H9 (cell line): ENCODE results near the gene KIRREL3. TPM values are rescaled to one million over a fixed set of nuclear protein-coding genes. Genes with fewer than 3 reads are reported as not detected.

ENCODE experiments used
- DNase-seq: peaks from one replicate; pipeline ENCODE4 v3.0.0-alpha.2; 2017
- H2AFZ ChIP-seq: one replicate; pipeline ENCODE4 v1.6.1; 2013; ENCODE audit warnings: mild to moderate bottlenecking, low read length, control low read depth, moderate library complexity
- H2AK5ac ChIP-seq: 2 replicates; pipeline ENCODE4 v1.6.1; 2013; ENCODE audit warnings: low read length, control low read depth, mixed read lengths; ENCODE audit not compliant: insufficient read length
- H2BK120ac ChIP-seq: one replicate; pipeline ENCODE4 v1.6.1; 2013; ENCODE audit warnings: low read depth, mild to moderate bottlenecking, low read length, control low read depth, inconsistent platforms; ENCODE audit not compliant: poor library complexity, severe bottlenecking
- H2BK12ac ChIP-seq: 2 replicates; pipeline ENCODE4 v1.6.1; 2013; ENCODE audit warnings: low read length, control low read depth, mixed read lengths, low read depth; ENCODE audit not compliant: insufficient read length
- H2BK15ac ChIP-seq: 2 replicates; pipeline ENCODE4 v1.6.1; 2013; ENCODE audit warnings: low read depth, low read length, control low read depth
- H2BK20ac ChIP-seq: one replicate; pipeline ENCODE4 v1.6.1; 2013; ENCODE audit warnings: low read depth, mild to moderate bottlenecking, low read length, control low read depth, inconsistent platforms; ENCODE audit not compliant: poor library complexity, severe bottlenecking
- H2BK5ac ChIP-seq: 2 replicates; pipeline ENCODE4 v1.6.1; 2013; ENCODE audit warnings: low read length, control low read depth, mixed read lengths; ENCODE audit not compliant: insufficient read length
- H3K14ac ChIP-seq: 2 replicates; pipeline ENCODE4 v1.6.1; 2013; ENCODE audit warnings: low read length, control low read depth; ENCODE audit not compliant: insufficient read depth
- H3K18ac ChIP-seq: 2 replicates; pipeline ENCODE4 v1.6.1; 2013; ENCODE audit warnings: low read depth, mild to moderate bottlenecking, mixed read lengths, low read length, control low read depth; ENCODE audit not compliant: insufficient read length
- H3K23ac ChIP-seq: 2 replicates; pipeline ENCODE4 v1.6.1; 2013; ENCODE audit warnings: low read length, control low read depth, mixed read lengths, low read depth; ENCODE audit not compliant: insufficient read length
- H3K23me2 ChIP-seq: 2 replicates; pipeline ENCODE4 v1.6.1; 2013; ENCODE audit warnings: low read depth, mild to moderate bottlenecking, mixed read lengths, low read length, control low read depth; ENCODE audit not compliant: insufficient read length, poor library complexity, severe bottlenecking
- H3K27ac ChIP-seq: 2 replicates; pipeline ENCODE4 v1.5.1; 2013; ENCODE audit warnings: low read length, control low read depth, mixed read lengths, low read depth; ENCODE audit not compliant: insufficient read length
- H3K27me3 ChIP-seq: 2 replicates; pipeline ENCODE4 v1.6.1; 2013; ENCODE audit warnings: low read length, control low read depth, inconsistent platforms; ENCODE audit not compliant: insufficient read depth
- H3K4ac ChIP-seq: 2 replicates; pipeline ENCODE4 v1.6.1; 2013; ENCODE audit warnings: low read depth, mild to moderate bottlenecking, control low read depth, inconsistent platforms, low read length, moderate library complexity
- H3K4me1 ChIP-seq: 2 replicates; pipeline ENCODE4 v1.6.1; 2013; ENCODE audit warnings: low read length, control low read depth, inconsistent platforms; ENCODE audit not compliant: insufficient read depth
- H3K4me2 ChIP-seq: 2 replicates; pipeline ENCODE4 v1.6.1; 2013; ENCODE audit warnings: low read length, control low read depth, mixed read lengths; ENCODE audit not compliant: insufficient read length, insufficient read depth
- H3K56ac ChIP-seq: 2 replicates; pipeline ENCODE4 v1.6.1; 2013; ENCODE audit warnings: low read depth, mild to moderate bottlenecking, mixed read lengths, low read length, control low read depth; ENCODE audit not compliant: insufficient read length
- H3K79me1 ChIP-seq: 2 replicates; pipeline ENCODE4 v1.6.1; 2013; ENCODE audit warnings: low read depth, mild to moderate bottlenecking, moderate library complexity, low read length, control low read depth, inconsistent platforms; ENCODE audit not compliant: insufficient read depth, poor library complexity, severe bottlenecking
- H3K79me2 ChIP-seq: 2 replicates; pipeline ENCODE4 v1.6.1; 2013; ENCODE audit warnings: low read length, control low read depth, inconsistent platforms; ENCODE audit not compliant: insufficient read depth
- H3K9ac ChIP-seq: 2 replicates; pipeline ENCODE4 v1.6.1; 2013; ENCODE audit warnings: low read length, control low read depth, mixed read lengths; ENCODE audit not compliant: insufficient read length; ENCODE audit errors: extremely low read depth
- H3K9me3 ChIP-seq: one replicate; pipeline ENCODE4 v1.6.1; 2013; ENCODE audit warnings: low read depth, low read length, inconsistent platforms; ENCODE audit not compliant: control insufficient read depth
- H3T11ph ChIP-seq: one replicate; pipeline ENCODE4 v1.6.1; 2013; ENCODE audit warnings: mild to moderate bottlenecking, low read length, control low read depth, inconsistent platforms
- H4K20me1 ChIP-seq: one replicate; pipeline ENCODE4 v1.6.1; 2013; ENCODE audit not compliant: control insufficient read depth, insufficient read length, insufficient read depth
- H4K5ac ChIP-seq: 2 replicates; pipeline ENCODE4 v1.6.1; 2013; ENCODE audit warnings: low read depth, mild to moderate bottlenecking, mixed read lengths, low read length, control low read depth; ENCODE audit not compliant: insufficient read length
- H4K8ac ChIP-seq: replicated peaks from 2 replicates; pipeline ENCODE4 v1.6.1; 2013; ENCODE audit warnings: low read length, control low read depth, mixed read lengths, low read depth; ENCODE audit not compliant: insufficient read length
- H4K91ac ChIP-seq: 2 replicates; pipeline ENCODE4 v1.6.1; 2013; ENCODE audit warnings: low read depth, mild to moderate bottlenecking, moderate library complexity, mixed read lengths, low read length, control low read depth; ENCODE audit not compliant: insufficient read length
- H3K27ac Mint-ChIP-seq, 3 experiments: 2 replicates in 2 of 3; 3 replicates in 1 of 3; pipeline ENCODE4 v1.8.0; 2020 to 2021; ENCODE audit warnings: mixed read lengths in 3 of 3, mild to moderate bottlenecking in 1 of 3, moderate library complexity in 1 of 3
- H3K27me3 Mint-ChIP-seq: 2 replicates; pipeline ENCODE4 v1.8.0; 2021; ENCODE audit warnings: low read depth, mild to moderate bottlenecking, moderate library complexity, mixed read lengths
- H3K36me3 Mint-ChIP-seq, 3 experiments: 2 replicates in 2 of 3; 3 replicates in 1 of 3; pipeline ENCODE4 v1.8.0; 2020 to 2021; ENCODE audit warnings: low read depth in 3 of 3, mixed read lengths in 3 of 3; ENCODE audit not compliant: insufficient read depth in 1 of 3
- H3K4me1 Mint-ChIP-seq, 2 experiments: 2 replicates each; pipeline ENCODE4 v1.8.0; 2020; ENCODE audit warnings: mixed read lengths in 2 of 2
- H3K4me3 Mint-ChIP-seq, 2 experiments: 2 replicates in 1 of 2; 3 replicates in 1 of 2; pipeline ENCODE4 v1.8.0; 2020 to 2021; ENCODE audit warnings: mild to moderate bottlenecking in 2 of 2, mixed read lengths in 2 of 2, moderate library complexity in 1 of 2
- H3K9me3 Mint-ChIP-seq, 2 experiments: 2 replicates in 1 of 2; 3 replicates in 1 of 2; pipeline ENCODE4 v1.8.0; 2020; ENCODE audit warnings: mild to moderate bottlenecking in 2 of 2, mixed read lengths in 2 of 2, moderate library complexity in 1 of 2
- CTCF ChIP-seq: fragments of 200-600 bp; sonication (generic); conservative IDR thresholded peaks from 3 replicates; pipeline ENCODE4 v1.8.0; 2021; ENCODE audit warnings: antibody characterized with exemption, mild to moderate bottlenecking
- WGBS: extraction: QIAGEN DNeasy Blood & Tissue Kit; methylation state at CpG from one replicate; pipeline ENCODE4 v1.1.7; 2013; ENCODE audit warnings: missing lambda C conversion rate, low lambda C conversion rate, mixed read lengths; ENCODE audit not compliant: insufficient read length; ENCODE audit errors: extremely low coverage; 5-methylcytosine and 5-hydroxymethylcytosine counted together
- total RNA-seq: library from RNA; stranded (reverse); gene quantifications from 2 replicates; pipeline ENCODE4 v1.2.1, GENCODE V29; 2021

Gene KIRREL3
- total RNA-seq, 1 experiment from 2014 or later = 0.17 TPM

DNA sequence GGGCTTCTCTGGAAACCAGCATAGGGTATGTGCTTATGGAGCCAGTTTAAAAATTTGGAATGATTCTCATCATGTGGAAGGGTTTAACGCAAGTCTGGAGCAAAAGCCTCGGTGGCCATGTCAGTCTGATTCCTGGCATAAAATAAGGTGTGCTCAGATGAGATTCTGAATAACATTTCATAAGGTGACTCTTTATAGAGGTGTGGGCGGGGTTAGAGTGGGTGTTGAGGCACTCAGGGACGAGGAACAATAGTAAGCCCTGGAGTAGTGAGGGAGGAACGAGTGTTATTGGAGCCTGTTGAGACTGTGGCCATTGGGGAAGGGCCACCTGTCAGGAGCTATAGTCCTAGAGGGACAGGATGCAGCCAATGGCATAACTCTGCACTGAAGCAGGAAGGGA, 13.0 kb upstream of the KIRREL3 start:
- H3K4me3 Mint-ChIP-seq = no peak overlapping the region
- H3K27ac Mint-ChIP-seq = no peak overlapping the region; a peak in 1 of 7 replicates
- Histone ChIP-seq H4K8ac (no peak overlapping the region), H2AFZ (no peak overlapping the region), H3K14ac (no peak overlapping the region), H3K27me3 (no peaks in the 10 kb centered on the region), H3K27ac (no peak overlapping the region), H2AK5ac (no peak overlapping the region), H3K56ac (no peak overlapping the region), H4K5ac (no peak overlapping the region), H2BK12ac (no peak overlapping the region), H3K9me3 (no peaks in the 10 kb centered on the region), H3K4me1 (no peaks in the 10 kb centered on the region), H3K79me2 (no peaks in the 10 kb centered on the region), H3K4ac (no peak overlapping the region), H3K4me2 (no peak overlapping the region), H3K23ac (no peak overlapping the region), H2BK5ac (no peak overlapping the region), H3K9ac (no peak overlapping the region), H2BK120ac (no peak overlapping the region), H4K20me1 (no peaks in the 10 kb centered on the region), H3K23me2 (no peaks in the 10 kb centered on the region), H3K79me1 (no peaks in the 10 kb centered on the region), H3T11ph (no peak overlapping the region), H2BK15ac (no peak overlapping the region), H2BK20ac (no peak overlapping the region), H4K91ac (no peak overlapping the region), H3K18ac (no peak overlapping the region)
- peaks cover 12 to 18% of the 10 kb centered on the region in 2 experiments for H3K4me1 Mint-ChIP-seq
- WGBS = no CpG with 5 or more reads among the region's 5 CpGs
- peaks cover 4% of the 10 kb centered on the region for H3K27me3 Mint-ChIP-seq
- H3K36me3 Mint-ChIP-seq = no peaks in the 10 kb centered on the region
- H3K9me3 Mint-ChIP-seq = no peaks in the 10 kb centered on the region
- no peak for DNase-seq
- TF ChIP-seq CTCF = no peak
